K562 (cell line): ENCODE measurements around the gene RIMOC1. TPM values are rescaled to one million over a fixed set of nuclear protein-coding genes. Genes with fewer than 3 reads are reported as not detected.

Experiments used
- NEUROD1 ChIP-seq: fragments of 150-350 bp; IDR thresholded peaks from 2 replicates; pipeline ENCODE4 v1.6.1; 2014; ENCODE audit warnings: borderline replicate concordance, low read length, low read depth; ENCODE audit not compliant: partially characterized antibody
- RREB1 ChIP-seq: fragments of 250-450 bp; sonication (Bioruptor Pico); IDR thresholded peaks from 2 replicates; pipeline ENCODE4 v1.4.0; 2020
- THAP12 ChIP-seq: fragments of 250-450 bp; sonication (Bioruptor Pico); IDR thresholded peaks from 2 replicates; pipeline ENCODE4 v1.9.0; 2021; ENCODE audit warnings: mild to moderate bottlenecking, inconsistent platforms
- XRCC3 ChIP-seq: fragments of 450-650 bp; IDR thresholded peaks from 2 replicates; pipeline ENCODE4 v1.6.1; 2017; ENCODE audit warnings: mild to moderate bottlenecking, moderate library complexity
- ZBTB7A ChIP-seq: IDR thresholded peaks from 2 replicates; pipeline ENCODE4 v1.6.1; 2011; ENCODE audit warnings: low read depth, mild to moderate bottlenecking, low read length, moderate library complexity, borderline replicate concordance; ENCODE audit not compliant: control insufficient read depth
- ZC3H4 ChIP-seq: sonication (generic); formaldehyde crosslinking; IDR thresholded peaks from 2 replicates; pipeline ENCODE4 v1.9.0; 2021; ENCODE audit warnings: missing genetic modification reagents, borderline replicate concordance
- polyA plus RNA-seq, 8 experiments: library from polyadenylated mRNA; depleted of rRNA in 4 of 8; stranded (reverse) in 5 of 8; unstranded in 3 of 8; fragments of >200 nt; fragmentation: Nextera tagmentation in 2 of 8; fragmentation: Illumina TruSeq in 1 of 8; extraction: Ambion mirVana in 2 of 8; extraction: Trizol in 1 of 8; gene quantifications; 2 replicates each; pipeline versions ENCODE4 v1.2.1 to v1.2.3, GENCODE V29; 2011 to 2014; ENCODE audit warnings: inconsistent platforms in 1 of 8, missing spikeins in 1 of 8
- total RNA-seq, 7 experiments: library from RNA; depleted of rRNA in 6 of 7; stranded (reverse); fragments of >200 nt in 6 of 7; fragmentation: Illumina TruSeq in 2 of 7; extraction: Trizol in 2 of 7; gene quantifications; 2 replicates each; pipeline versions ENCODE4 v1.2.1 to v1.2.3, GENCODE V29; 2011 to 2021; ENCODE audit warnings: low replicate concordance in 1 of 7
- TF ChIP-seq, protein P1 (sequence below): fragments of 450-650 bp; IDR thresholded peaks from 2 replicates; pipeline ENCODE4 v1.6.1; 2017; ENCODE audit warnings: antibody characterized with exemption, mild to moderate bottlenecking
- TF ChIP-seq, protein P2 (sequence below): fragments of 450-650 bp; IDR thresholded peaks from one replicate; pipeline ENCODE4 v1.6.1; 2018; ENCODE audit warnings: mild to moderate bottlenecking, moderate library complexity; ENCODE audit not compliant: partially characterized antibody
- TF ChIP-seq, protein P3 (sequence below): sonication (generic); formaldehyde crosslinking; IDR thresholded peaks from 2 replicates; pipeline ENCODE4 v1.5.0; 2020; ENCODE audit warnings: missing genetic modification reagents

Gene RIMOC1
- total and polyA plus RNA-seq, 9 of the 15 experiments (the other 6 are each of a cell fraction or from before 2014, with no cell fraction given) = 11.6 to 63.1 (median 30.8) TPM

GRCh38 chr5:41924872-41925554 is 20.9 kb downstream of the RIMOC1 start, which contains the start of gene FBXO4 (continued):
- TF ChIP-seq, protein P1, sequence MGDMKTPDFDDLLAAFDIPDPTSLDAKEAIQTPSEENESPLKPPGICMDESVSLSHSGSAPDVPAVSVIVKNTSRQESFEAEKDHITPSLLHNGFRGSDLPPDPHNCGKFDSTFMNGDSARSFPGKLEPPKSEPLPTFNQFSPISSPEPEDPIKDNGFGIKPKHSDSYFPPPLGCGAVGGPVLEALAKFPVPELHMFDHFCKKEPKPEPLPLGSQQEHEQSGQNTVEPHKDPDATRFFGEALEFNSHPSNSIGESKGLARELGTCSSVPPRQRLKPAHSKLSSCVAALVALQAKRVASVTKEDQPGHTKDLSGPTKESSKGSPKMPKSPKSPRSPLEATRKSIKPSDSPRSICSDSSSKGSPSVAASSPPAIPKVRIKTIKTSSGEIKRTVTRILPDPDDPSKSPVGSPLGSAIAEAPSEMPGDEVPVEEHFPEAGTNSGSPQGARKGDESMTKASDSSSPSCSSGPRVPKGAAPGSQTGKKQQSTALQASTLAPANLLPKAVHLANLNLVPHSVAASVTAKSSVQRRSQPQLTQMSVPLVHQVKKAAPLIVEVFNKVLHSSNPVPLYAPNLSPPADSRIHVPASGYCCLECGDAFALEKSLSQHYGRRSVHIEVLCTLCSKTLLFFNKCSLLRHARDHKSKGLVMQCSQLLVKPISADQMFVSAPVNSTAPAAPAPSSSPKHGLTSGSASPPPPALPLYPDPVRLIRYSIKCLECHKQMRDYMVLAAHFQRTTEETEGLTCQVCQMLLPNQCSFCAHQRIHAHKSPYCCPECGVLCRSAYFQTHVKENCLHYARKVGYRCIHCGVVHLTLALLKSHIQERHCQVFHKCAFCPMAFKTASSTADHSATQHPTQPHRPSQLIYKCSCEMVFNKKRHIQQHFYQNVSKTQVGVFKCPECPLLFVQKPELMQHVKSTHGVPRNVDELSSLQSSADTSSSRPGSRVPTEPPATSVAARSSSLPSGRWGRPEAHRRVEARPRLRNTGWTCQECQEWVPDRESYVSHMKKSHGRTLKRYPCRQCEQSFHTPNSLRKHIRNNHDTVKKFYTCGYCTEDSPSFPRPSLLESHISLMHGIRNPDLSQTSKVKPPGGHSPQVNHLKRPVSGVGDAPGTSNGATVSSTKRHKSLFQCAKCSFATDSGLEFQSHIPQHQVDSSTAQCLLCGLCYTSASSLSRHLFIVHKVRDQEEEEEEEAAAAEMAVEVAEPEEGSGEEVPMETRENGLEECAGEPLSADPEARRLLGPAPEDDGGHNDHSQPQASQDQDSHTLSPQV = peak; percentile 94
- TF ChIP-seq, protein P2, sequence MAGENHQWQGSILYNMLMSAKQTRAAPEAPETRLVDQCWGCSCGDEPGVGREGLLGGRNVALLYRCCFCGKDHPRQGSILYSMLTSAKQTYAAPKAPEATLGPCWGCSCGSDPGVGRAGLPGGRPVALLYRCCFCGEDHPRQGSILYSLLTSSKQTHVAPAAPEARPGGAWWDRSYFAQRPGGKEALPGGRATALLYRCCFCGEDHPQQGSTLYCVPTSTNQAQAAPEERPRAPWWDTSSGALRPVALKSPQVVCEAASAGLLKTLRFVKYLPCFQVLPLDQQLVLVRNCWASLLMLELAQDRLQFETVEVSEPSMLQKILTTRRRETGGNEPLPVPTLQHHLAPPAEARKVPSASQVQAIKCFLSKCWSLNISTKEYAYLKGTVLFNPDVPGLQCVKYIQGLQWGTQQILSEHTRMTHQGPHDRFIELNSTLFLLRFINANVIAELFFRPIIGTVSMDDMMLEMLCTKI = no peak
- TF ChIP-seq THAP12 (CRISPR knock-in tag) (peak; percentile 92), XRCC3 (no peak), ZBTB7A (0 out of 2 replicates have a peak, but pooled peaks have one; percentile 18), ZC3H4 (CRISPR knock-in tag) (no peak), RREB1 (CRISPR knock-in tag) (peak; percentile 61; the same call in 1 of the 2 replicates), NEUROD1 (peak; percentile 68)
- TF ChIP-seq, protein P3, sequence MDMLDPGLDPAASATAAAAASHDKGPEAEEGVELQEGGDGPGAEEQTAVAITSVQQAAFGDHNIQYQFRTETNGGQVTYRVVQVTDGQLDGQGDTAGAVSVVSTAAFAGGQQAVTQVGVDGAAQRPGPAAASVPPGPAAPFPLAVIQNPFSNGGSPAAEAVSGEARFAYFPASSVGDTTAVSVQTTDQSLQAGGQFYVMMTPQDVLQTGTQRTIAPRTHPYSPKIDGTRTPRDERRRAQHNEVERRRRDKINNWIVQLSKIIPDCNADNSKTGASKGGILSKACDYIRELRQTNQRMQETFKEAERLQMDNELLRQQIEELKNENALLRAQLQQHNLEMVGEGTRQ (CRISPR knock-in tag) = no peak
